ENCODE results near the gene LAMA1. TPM values are rescaled to one million over a fixed set of nuclear protein-coding genes. Genes with fewer than 3 reads are reported as not detected.
"Not testable (repeated sequence)": the region's sequence is repeated elsewhere in the genome, so short reads cannot be mapped to it uniquely, and the experiment has no call there.

Gene LAMA1, protein sequence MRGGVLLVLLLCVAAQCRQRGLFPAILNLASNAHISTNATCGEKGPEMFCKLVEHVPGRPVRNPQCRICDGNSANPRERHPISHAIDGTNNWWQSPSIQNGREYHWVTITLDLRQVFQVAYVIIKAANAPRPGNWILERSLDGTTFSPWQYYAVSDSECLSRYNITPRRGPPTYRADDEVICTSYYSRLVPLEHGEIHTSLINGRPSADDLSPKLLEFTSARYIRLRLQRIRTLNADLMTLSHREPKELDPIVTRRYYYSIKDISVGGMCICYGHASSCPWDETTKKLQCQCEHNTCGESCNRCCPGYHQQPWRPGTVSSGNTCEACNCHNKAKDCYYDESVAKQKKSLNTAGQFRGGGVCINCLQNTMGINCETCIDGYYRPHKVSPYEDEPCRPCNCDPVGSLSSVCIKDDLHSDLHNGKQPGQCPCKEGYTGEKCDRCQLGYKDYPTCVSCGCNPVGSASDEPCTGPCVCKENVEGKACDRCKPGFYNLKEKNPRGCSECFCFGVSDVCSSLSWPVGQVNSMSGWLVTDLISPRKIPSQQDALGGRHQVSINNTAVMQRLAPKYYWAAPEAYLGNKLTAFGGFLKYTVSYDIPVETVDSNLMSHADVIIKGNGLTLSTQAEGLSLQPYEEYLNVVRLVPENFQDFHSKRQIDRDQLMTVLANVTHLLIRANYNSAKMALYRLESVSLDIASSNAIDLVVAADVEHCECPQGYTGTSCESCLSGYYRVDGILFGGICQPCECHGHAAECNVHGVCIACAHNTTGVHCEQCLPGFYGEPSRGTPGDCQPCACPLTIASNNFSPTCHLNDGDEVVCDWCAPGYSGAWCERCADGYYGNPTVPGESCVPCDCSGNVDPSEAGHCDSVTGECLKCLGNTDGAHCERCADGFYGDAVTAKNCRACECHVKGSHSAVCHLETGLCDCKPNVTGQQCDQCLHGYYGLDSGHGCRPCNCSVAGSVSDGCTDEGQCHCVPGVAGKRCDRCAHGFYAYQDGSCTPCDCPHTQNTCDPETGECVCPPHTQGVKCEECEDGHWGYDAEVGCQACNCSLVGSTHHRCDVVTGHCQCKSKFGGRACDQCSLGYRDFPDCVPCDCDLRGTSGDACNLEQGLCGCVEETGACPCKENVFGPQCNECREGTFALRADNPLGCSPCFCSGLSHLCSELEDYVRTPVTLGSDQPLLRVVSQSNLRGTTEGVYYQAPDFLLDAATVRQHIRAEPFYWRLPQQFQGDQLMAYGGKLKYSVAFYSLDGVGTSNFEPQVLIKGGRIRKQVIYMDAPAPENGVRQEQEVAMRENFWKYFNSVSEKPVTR (N-terminal part only)
- polyA plus RNA-seq (ENCODE audit: insufficient read length in 3 of 3), result 10 to 100 TPM; 75.5 to 88.1 (median 77.7) TPM
- long read RNA-seq, donor 1, full-length matches to known transcripts, result 3 of 3 reads
- long read RNA-seq, donor 1, partial matches to known transcripts, result 0 of 3 reads
- long read RNA-seq, donor 1, other reads (novel, unspliced or antisense), result 0 of 3 reads
- long read RNA-seq, donor 2, result 0 reads
- long read RNA-seq, donor 3, full-length matches to known transcripts, result 3 of 3 reads
- long read RNA-seq, donor 3, partial matches to known transcripts, result 0 of 3 reads
- long read RNA-seq, donor 3, other reads (novel, unspliced or antisense), result 0 of 3 reads
- long read RNA-seq, donor 4, partial matches to known transcripts, result 0 of 2 reads
- long read RNA-seq, donor 4, other reads (novel, unspliced or antisense), result 0 of 2 reads
- long read RNA-seq, donor 5, result 0 reads
- long read RNA-seq, donor 6, partial matches to known transcripts, result 6 of 9 reads
- long read RNA-seq, donor 6, other reads (novel, unspliced or antisense), result 0 of 9 reads
- long read RNA-seq, donor 7, partial matches to known transcripts, result 0 of 2 reads
- long read RNA-seq, donor 7, other reads (novel, unspliced or antisense), result 0 of 2 reads
- long read RNA-seq, donor 8, result 0 reads
- long read RNA-seq, donor 9, result 0 reads
- long read RNA-seq, donor 10, partial matches to known transcripts, result 11 of 11 reads
- long read RNA-seq, donor 10, other reads (novel, unspliced or antisense), result 0 of 11 reads
- long read RNA-seq, donor 11, full-length matches to known transcripts, result 1 of 1 reads
- long read RNA-seq, donor 11, partial matches to known transcripts, result 0 of 1 reads
- long read RNA-seq, donor 11, other reads (novel, unspliced or antisense), result 0 of 1 reads
- long read RNA-seq, donor 12, partial matches to known transcripts, result 0 of 1 reads
- long read RNA-seq, donor 12, other reads (novel, unspliced or antisense), result 0 of 1 reads
- long read RNA-seq, donor 13, result 0 reads
- long read RNA-seq, donor 14, result 0 reads
- long read RNA-seq, donor 15, partial matches to known transcripts, result 0 of 1 reads
- long read RNA-seq, donor 15, other reads (novel, unspliced or antisense), result 0 of 1 reads
- long read RNA-seq, donor 16, full-length matches to known transcripts, result 3 of 3 reads
- long read RNA-seq, donor 16, partial matches to known transcripts, result 0 of 3 reads
- long read RNA-seq, donor 16, other reads (novel, unspliced or antisense), result 0 of 3 reads

DNA sequence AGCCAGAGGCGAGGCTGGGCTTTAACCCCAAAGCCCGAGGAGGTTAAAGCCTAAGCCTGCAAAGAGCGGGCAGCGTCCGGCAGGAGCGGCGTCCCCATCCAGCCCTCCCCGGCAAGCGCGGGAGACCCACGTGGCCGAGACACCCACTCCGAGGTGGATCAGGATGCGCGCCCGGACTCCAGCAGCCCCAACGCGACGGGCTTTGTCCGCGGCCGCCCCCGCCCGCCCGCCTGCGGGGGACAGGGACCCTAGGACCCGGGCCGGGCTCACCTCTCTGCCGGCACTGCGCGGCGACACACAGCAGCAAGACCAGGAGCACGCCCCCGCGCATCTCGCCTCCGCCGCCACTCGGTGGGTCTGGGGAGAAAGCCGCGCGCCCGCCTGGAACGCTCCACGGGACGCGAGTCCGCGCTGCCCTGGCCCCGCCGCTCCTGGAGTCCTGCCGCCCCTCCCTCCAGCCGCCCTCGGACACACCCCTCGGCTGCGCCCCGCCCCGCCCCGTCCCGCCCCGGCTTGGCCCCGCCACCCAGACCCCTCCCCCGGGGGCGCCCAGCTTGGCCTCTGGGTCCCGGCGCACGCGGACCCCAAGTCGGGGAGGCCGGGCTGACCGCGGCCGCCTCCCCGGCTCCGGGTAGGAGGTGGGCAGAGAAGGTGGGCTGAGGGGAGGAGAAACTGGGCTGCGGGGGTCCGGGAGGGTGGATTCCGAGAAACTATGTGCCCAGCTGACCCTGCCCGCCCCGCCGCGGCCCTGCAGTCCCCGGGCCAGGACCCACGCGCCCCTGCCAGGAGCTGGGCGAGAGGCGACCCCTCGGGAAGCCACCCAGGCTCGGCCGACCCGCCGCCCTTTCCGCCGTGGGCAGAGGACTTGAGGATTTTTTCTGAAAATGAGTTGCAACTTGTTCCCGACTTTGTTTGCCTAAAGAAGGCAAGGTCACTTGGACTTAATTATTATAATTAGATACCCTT is at the start of gene LAMA1:
Gene LAMA1, minus strand, starts transcription at position 408 of the 966 bp plus-strand sequence. Its CDS starts 77 bp downstream, at position 331.
- DNase-seq (ENCODE audit: extremely low read depth in 1 of 11, low read depth in 9 of 11, low spot score in 4 of 11), result peak in 3 of 11 donors; percentile 36 to 48 (median 38)

DNA sequence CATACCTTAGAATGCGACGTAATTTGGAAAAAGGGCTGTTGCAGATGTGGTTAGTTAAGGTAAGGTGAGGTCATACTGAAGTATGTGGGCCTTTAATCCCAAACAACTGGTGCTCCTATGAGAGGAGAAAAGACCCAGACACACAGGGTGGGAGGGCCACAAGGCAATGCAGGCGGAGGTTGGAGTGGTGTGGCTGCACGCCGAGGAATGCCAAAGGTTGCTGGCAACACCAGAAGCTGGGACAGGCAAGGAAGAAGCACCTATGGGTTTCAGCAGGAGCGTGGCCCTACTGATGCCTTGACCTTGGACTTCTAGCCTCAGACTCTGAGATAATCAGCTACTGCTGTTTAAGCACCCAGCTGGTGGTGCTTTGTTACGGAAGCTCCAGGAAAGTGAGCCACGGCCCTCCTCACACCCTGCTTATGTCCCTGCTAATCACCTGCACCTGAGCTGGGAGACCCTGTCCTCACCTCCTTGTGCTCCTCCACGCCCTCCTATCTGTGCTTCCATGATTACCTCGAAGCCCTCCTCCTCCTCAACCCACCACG is 48.3 kb upstream of the LAMA1 start:
- DNase-seq (ENCODE audit: extremely low read depth in 1 of 11, low read depth in 9 of 11, low spot score in 4 of 11), result no peak

DNA sequence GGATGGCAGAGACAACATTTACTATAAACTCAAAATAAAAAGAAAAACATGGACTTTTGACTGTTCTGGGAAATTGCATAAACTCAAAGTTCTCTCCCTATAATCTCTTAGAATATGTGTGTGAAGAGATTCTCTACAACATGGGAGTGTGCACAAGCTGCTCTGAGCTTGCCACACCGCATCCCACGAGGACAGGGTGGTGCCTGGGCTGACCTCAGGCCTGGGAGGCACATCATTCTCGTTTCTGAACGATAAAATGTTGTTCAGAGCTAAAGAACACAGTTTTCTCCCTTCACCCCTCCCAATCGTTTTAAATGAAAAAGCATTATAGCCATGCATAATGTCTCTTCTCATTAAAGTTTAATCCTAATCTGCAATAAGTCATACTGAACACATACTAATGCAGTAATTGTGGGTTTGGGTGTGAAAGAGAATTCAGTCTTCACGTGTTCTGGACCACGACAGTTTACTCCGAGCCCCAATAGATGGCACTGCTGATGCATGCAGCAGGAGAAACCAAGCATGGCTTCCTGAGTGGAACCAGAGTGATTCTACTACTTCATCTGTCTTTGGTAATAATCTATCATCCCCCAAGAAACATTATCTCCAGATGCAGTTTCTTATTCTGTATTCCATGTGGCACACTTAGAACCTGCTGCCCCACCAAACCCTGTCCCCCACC is 46.9 kb upstream of the LAMA1 start:
- peak in 2 of 11 donors; percentile 4 to 8 for DNase-seq (ENCODE audit: extremely low read depth in 1 of 11, low read depth in 9 of 11, low spot score in 4 of 11)

DNA sequence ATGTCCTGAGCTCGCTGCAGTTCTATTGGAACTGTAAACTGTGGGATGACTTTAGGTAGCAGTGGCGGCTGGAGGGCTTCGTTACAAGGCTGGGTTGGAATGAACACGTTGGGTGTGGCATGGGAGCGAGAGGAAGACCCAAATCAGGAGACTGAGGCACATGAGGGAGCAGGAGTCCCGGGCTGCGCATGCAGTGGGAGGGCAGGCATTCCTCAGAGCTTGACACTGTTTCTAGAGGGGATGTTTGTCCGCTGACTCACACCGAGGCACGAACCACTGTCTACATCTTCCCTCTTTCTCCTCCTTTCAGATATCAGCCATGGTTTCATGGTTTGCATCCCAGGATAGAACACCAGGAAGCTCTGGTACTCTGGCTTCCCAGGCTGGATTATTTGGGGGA is 40.6 kb upstream of the LAMA1 start:
- DNase-seq (ENCODE audit: extremely low read depth in 1 of 11, low read depth in 9 of 11, low spot score in 4 of 11), result no peak

DNA sequence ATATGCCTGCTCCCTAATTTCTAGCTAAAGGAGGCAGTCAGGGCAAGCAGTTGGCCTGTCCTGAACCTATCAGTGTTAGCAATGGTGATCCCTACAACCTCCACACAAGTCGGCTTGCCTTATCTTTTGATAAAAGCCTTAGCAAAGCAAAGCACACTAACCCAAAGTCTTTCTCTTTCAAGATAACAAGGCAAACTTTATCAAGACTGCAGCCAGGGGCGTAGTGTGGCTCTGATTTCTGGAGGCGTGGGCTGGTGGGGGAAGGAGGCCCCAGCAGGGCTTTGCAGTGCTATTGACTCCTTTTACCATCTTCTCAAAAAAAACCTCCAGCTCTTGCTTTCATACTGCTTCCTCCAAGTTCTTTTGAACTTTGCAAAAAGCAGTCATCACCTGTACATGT is 40.2 kb upstream of the LAMA1 start:
- no peak for DNase-seq (ENCODE audit: extremely low read depth in 1 of 11, low read depth in 9 of 11, low spot score in 4 of 11)

DNA sequence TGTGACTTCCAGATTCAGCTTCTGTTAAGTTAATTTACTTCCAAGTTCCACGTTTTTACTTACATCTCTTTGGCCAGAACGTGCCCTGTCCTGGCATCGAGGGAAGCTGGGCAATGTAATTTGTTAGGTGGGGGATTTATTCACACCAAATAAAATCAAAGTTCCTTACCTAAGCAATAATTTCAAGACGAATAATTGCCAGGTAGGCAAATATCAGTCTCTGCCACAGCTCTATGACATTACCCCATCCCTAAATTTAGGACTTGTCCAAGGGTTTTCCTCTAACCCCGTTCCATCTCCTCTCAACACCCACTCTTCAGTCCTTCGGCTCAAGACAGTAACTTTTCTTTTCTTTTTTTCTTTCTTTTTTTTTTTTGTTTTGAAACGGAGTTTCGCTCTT is 38.3 kb upstream of the LAMA1 start:
- no peak for DNase-seq (ENCODE audit: extremely low read depth in 1 of 11, low read depth in 9 of 11, low spot score in 4 of 11)

DNA sequence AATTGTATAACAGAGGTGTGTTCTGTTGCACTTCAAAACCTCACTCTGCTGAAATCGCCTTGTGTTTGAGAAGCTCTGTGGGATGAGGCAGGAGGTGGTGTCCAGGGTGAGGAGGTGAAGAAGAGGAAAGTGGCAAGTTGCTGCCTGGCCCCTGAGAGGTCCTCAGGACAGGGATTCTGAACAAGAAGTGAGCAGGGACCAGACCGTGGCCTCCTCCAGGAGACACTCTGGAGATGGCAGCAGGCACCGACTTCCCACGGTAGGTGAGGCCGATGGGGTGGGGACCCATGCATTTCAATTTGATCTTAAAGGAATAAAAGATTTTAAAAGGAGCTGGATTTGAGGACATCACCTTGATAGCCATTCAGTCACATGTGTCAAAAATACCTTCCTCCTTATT is 37.5 kb upstream of the LAMA1 start:
- DNase-seq (ENCODE audit: extremely low read depth in 1 of 11, low read depth in 9 of 11, low spot score in 4 of 11), result no peak

DNA sequence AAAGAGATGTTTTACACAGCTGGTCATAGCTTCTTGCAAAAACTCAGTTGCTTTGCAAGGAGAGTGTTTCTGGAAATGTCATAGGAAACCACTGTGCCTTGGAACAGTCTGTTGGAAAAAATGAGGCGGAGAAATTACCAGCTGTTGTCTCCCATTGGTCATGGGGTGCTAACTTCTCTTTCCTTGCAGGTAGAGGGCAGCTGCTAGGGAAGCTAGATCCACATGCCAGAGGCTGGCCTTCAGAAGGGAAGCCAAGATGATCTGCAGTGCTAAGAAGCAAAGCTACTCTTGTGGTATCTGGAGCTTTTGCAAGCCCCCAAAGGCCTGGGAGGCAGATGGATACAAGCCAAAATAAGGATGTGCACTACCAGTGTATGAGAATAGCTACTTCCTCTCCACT is 34.8 kb upstream of the LAMA1 start:
- no peak for DNase-seq (ENCODE audit: extremely low read depth in 1 of 11, low read depth in 9 of 11, low spot score in 4 of 11)

DNA sequence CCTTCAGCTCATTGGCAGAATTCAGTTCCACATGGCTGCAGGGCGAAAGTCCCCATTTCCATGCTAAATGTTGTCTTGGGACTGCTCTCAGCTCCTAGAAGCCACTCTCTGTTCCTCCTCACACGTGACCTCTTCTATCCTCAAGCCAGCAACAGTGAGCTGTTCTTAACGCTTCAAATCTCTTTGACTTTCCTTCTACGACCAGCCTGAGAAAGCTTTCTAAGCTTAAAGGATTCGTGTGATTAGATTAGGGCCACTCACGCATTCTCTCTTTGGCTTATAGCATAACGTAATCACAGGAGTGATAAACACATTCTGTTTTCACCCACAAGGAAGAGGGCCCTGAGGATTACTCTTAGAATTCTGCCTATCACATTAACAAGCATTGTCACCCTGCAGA is 29.8 kb upstream of the LAMA1 start:
- no peak for DNase-seq (ENCODE audit: extremely low read depth in 1 of 11, low read depth in 9 of 11, low spot score in 4 of 11)

DNA sequence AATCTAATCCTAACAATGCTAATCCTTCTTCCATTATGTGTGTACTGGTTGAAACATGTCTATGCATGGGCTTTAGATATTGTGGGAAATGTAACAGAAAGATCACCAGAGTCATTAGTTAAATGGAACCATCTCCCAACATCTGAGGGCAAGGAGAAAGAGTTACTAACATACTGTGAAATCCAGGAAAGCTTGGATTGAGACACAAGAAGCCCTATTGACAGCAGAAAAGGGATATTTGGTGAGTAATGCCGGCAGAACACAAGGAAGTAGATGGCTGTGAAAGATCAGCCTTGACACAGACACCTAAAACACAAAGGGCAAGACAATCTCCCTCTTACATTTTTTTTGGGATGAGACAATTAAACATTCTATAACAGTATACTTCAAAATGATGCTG is 28.5 kb upstream of the LAMA1 start:
- no peak for DNase-seq (ENCODE audit: extremely low read depth in 1 of 11, low read depth in 9 of 11, low spot score in 4 of 11)

DNA sequence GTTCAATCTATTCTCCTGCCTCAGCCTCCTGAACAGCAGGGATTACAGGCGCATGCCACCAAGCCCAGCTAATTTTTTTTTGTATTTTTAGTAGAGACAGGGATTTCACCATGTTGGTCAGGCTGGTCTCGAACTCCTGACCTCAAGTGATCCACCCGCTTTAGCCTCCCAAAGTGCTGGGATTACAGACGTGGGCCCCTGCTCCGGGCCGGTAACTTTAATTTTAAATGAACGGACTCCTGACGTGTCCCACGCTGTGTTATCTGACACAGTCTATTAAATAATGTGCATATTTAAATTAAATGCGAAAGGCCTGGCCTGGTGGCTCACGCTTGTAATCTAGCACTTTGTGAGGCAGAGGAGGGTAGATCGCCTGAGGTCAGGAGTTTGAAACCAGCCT is 27.3 kb upstream of the LAMA1 start:
- DNase-seq (ENCODE audit: extremely low read depth in 1 of 11, low read depth in 9 of 11, low spot score in 4 of 11), result not testable (repeated sequence)

DNA sequence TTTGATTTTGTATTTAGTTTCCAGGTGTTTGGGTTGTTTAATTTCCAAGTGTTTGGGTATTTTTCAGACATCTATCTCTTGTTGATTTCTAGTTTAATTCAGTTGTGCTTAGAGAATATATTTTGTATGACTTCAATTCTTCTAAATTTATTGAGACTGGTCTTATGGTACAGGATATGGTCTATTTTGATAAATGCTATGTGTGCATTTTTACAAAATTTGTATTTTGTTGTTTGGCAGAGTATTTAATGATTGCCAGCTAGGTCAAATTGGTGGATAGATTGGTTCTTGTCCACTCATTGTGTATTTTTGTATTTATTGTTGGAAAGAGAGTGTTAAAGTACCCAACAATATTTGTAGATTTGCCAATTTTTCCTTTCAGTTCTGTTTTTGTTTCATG is 23.7 kb upstream of the LAMA1 start:
- no peak for DNase-seq (ENCODE audit: extremely low read depth in 1 of 11, low read depth in 9 of 11, low spot score in 4 of 11)

DNA sequence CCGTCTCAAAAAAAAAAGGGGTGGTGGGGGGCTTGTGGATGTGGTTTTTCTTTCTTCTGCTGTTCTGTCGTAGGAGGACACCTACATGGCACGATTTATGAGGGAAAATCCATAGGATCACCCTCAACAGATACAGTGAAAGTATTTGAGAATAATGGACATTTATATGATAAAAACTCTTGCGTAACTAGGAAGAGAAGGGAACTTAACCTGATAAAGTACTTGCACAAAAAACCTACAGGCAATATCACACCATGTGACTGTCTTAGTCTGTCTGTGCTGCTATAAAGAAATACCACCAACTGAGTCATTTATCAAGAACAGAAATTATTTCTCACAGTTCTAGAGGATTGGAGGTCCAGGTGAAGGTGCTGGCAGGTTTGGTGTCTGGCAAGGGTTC is 21.8 kb upstream of the LAMA1 start:
- DNase-seq (ENCODE audit: extremely low read depth in 1 of 11, low read depth in 9 of 11, low spot score in 4 of 11), result no peak

DNA sequence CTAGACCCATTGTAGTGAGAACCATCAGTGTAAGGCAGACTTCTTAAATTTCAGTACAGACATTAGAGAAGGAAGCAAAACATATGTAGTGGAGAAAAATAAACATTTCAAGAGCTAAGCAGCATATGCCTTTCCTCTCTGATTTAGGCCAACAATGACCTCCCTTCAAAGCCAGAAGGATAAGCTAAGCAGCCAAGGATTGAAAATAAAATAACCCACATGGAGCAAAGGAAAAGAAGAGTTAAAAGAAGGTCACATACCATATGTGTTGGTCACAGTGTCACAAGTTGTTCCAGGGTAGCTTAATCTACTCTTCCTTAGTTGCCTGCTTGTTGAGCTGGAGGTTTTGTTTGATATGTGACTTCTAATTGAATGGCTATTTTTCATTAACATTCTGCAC is 15.6 kb upstream of the LAMA1 start:
- DNase-seq (ENCODE audit: extremely low read depth in 1 of 11, low read depth in 9 of 11, low spot score in 4 of 11), result no peak
